ENCODE results near the gene RALB.

Gene RALB

DNA sequence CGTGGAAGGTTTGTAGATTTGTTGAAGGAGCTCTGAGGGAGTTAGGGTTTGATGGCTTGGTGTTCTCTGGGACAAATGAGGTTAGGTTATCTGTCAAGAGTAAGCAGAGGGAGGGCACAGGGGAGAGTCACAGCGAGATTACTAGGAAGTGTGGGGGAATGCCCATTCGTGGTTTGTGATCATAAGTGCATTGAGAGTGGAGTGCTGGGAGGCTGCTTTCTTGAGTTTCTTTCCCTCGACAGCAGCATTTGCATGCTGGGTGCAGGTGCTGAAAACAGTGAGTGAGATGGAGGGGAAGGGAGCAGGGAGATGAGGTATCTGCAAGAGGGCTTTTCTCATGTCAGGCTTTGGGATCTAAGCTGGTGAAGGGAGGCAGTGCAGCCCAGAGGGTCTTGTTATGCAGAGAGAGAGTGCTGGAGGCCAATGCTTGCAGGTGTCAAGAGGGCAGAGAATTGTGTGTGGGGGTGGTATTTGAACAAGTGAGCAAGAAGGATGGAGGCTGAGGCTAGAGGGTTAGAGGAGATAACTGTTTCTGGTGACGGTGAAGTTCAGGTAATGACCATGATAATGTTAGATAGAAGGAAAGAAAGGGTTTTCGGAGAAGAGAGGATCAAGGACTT is 8.8 kb downstream of the RALB start:
- in situ Hi-C loops (cut with HindIII; ENCODE audit: low sequenced_read_pairs) = no loop called here

DNA sequence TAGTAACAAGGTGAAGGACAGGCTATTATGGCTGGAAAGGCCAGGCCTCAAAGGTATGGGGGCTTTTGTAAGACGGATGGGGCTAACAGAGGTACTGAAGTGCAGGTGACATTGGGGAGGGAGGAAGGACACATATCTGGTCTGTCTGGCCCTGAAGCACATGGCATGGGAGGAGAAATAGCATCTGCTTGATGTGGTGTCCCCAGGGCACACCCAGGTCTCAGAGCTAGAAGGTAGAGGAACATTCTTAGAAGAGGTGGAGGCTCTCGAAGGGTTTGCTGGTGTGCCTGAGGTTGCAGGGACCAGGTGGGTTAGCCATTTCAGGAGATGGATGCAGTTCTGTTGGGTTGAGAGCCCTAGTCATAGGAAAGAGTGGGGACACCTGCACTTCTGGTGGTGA is 9.5 kb downstream of the RALB start:
- in situ Hi-C loops (cut with HindIII; ENCODE audit: low sequenced_read_pairs) = no loop called here

DNA sequence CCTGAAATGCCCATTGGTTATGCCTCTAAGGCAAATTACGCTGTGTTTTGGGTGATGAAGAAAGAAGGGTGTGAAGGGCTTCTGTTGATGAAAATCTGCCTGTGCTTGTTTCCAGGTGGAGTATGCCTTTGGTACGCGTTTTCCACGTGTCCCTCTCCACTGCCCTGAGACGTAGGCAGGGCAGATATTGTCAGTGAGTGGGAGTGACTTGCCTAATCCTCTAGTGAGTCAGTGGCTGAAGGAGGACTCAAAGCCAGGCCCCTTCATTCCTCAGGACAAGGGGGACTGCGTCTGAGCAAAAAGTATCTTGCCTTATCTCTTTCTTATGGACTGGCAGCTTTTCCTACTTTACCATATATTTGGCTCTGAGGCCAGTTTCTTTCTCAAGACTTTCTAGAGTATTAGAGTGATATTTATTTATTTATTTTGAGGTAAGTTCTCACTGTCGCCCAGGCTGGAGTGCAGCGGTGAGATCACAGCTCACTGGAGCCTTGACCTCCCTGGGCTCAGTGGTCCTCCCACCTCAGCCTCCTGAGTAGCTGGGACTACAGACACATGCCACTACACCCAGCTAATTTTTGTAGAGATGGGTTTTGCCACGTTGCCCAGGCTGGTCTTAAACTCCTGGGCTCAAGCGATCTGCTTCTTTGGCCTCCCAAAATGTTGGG is 10.2 kb downstream of the RALB start:
- in situ Hi-C loops (cut with HindIII; ENCODE audit: low sequenced_read_pairs) = no loop called here

DNA sequence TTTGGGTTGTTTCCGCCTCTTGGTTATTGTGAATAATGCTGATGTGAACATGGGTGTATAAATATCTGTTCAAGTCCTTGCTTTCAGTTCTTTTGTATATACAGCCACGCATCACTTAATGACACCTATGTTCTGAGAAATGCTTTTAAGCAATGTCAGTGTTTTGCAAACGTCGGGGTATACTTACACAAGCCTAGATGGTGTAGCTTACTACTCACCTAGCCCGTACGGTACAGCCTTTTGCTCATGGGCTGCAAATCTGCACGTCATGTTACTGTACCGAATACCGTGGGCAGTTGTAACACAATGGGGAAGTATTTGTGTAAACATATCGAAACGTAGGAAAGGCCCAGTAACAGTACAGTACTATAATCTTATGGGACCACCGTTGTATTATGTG is 12.4 kb downstream of the RALB start:
- in situ Hi-C loops (cut with HindIII; ENCODE audit: low sequenced_read_pairs) = no loop called here

DNA sequence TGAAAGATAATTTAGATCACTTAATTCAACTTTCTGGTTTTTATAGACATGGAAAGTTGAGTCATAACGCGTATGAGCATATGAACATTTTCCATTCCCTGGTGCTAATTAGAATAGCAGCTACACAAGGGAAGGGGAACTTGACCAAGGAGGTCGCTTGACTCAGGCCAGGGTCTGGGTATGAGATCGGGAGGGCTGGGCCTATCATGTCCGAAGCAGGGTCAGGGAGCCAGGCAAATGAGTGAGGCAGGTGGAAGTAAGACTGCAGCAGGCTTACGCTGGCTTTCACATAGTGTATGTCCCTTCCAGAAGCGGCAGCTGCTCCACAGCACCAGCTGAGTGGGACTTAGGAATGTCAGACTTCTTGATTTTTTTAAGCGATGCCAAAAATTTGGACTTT is 14.7 kb downstream of the RALB start:
- in situ Hi-C loops (cut with HindIII; ENCODE audit: low sequenced_read_pairs) = no loop called here

DNA sequence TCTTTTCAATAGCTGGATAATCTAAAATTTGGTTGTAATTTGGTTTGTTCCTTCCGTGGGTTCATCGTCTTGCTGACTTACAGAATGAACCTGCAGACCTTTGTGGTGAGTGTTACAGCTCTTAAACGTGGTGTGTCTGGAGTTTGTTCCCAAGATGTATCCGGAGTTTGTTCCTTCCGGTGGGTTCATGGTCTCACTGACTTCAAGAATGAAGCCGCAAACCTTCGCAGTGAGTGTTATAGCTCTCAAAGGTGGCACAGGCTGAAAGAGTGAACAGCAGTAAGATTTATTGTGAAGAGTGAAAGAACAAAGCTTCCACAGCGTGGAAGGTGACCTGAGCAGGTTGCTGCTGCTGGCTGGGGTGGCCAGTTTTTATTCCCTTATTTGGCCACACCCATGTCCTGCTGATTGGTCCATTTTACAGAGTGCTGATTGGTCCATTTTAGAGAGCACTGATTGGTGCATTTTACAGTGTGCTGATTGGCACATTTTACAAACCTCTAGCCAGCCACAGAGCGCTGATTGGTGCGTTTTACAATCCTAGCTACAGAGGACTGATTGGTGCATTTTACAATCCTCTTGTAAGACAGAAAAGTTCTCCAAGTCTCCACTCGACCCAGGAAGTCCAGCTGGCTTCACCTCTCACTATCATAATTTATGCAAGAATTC is 16.6 kb downstream of the RALB start:
- in situ Hi-C loops (cut with HindIII; ENCODE audit: low sequenced_read_pairs) = no loop called here

DNA sequence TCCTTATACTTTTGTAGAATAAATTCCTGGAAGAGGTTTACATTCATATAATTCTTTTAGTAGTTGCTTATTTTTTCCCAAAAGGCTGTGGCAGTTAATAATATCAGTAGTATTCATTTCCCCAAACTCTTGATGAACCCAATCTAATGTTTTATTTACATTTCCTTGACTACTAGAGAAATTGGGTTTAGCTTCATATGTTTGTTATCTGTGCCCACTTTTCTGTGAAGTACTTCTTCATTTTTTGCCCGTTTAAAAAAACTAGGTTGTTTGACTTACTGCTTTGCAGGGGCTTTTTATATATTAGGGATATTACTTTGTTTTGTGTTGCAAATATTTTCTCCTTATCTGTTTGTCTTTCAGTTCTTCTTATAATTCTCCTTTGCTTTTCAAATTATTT is 17.2 kb downstream of the RALB start:
- in situ Hi-C loops (cut with HindIII; ENCODE audit: low sequenced_read_pairs) = no loop called here

DNA sequence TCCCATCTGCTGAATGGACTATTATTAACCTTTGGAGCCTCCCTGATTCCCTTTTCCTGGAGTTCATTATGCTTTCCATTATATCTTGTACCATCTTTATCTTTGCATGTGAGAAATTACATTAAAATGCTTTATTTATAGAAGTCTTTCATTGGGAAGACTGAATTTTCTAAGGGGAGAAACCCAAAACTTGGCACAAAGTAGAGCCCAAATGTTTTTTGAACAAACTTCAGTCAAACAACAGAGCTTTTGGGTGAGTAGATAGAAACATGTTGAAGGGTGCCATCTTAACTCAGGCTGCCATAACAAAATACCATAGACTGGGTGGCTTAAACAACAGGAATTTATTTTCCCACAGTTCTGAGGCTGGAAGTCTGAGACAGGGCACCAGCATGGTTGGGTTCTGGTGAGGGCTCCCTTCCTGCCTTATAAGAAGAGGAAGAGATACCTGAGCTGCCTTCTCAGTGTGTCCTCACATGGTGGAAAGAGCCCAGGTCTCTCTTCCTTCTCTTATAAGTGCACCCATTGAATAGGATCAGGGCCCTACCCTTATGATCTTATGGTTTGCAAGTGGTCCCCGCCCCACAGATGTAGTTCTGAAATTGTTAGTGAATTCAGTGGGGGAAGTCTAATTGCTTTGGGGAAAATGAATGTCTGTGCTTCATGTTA is 19.2 kb downstream of the RALB start:
- in situ Hi-C loops (cut with HindIII; ENCODE audit: low sequenced_read_pairs) = no loop called here

DNA sequence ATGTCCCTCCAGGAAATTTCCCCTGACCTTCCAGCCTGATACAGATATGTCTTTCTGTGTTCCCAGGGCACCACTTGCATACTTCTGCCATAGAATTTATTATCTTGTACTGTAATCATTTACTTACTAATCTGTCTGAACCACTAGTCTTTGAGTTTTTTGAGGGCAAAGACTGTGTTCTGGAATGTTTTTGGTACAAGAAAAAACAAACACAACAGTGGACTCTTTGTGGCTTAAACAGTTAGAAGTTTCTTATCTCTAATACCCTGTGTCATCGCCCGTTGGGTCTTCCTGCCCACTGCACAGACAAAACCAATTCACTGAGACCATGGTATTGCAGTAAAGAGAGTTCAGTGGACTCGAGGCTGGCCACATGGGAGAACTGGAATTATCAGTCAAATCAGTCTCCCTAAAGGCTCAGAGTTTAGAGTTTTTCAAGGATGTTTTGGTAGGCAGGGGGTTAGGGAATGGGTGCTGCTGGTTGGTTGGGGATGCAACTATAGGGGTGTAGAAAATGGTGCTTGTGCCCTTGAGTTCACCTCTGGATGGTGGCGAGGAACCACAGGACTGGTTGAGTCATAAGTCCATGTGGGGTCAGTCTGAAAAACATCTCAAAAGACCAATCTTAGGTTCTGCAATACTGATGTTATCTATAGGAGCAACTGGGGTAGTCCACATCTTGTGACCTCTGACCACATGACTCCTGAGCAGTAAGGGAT is 20.3 kb downstream of the RALB start:
- in situ Hi-C loops (cut with HindIII; ENCODE audit: low sequenced_read_pairs) = no loop called here

DNA sequence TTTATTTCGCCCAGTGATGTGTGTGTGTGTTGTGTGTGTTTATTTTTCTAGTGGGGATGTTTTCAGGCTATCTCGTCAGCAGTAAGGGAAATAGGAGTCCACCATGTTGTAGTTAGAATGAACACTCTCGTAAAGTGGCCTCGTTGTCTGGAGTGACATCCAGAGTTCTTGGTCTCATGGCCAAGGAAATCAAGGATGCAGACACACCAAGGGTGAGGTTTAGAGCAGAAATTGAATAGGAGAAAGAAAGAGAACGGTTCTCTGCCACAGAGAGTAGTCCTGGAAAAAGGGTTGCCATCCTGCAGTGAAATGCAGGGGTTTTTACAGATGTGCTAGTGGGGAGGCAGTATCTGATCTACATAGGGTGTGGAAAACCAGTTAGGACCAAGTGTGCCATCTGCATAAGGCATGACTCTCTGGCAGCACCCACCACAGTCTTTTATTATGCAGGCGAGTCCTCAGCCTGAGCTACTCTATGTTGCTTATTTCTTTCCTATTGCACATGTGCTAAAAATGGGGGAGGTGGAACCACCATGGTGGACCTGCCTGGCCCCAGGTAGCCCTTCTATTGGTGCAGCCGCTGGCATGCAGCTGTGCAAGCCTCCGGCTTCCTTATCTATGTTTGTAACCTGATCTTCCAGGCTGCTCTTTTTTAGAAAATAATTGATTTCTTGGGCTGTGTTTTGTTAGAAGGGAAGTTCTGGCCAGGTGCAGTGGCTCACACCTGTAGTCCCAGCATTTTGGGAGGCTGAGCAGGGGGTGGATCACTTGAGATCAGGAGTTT is 23.2 kb downstream of the RALB start:
- in situ Hi-C loops (cut with HindIII; ENCODE audit: low sequenced_read_pairs) = no loop called here

DNA sequence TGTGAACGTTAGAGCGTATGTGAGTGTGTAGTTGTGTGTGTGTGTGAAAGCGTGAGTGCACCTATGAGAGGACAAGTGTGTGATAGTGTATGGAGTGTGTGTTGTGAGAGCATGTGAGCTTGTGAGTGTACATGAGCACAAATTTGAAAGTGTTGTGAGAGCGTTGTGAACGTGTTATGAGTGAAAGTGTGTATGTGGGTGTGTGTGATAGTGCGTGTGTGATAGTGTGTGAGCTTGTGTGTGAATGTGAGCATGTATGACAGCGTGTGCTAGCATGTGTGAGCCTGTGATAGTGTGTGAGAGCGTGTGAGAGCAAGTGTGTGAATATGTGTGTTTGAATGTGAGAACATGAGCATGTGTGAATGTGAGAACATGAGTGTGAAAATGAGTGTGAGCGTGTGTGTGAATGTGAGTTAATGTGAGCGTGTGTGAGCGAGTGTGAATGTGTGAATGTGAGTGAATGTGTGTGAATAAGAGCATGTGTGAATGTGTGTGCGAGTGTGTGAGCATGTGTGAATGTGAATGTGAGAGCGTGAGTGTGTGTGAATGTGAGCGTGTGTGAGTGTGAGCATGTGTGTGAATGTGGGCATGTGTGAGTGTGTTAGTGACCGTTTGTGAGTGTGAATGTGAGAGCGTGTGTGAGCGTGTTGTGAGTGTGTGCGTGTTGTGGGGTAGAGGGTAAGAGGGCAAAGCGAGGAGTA is 25.0 kb downstream of the RALB start:
- in situ Hi-C loops (cut with HindIII; ENCODE audit: low sequenced_read_pairs) = no loop called here

DNA sequence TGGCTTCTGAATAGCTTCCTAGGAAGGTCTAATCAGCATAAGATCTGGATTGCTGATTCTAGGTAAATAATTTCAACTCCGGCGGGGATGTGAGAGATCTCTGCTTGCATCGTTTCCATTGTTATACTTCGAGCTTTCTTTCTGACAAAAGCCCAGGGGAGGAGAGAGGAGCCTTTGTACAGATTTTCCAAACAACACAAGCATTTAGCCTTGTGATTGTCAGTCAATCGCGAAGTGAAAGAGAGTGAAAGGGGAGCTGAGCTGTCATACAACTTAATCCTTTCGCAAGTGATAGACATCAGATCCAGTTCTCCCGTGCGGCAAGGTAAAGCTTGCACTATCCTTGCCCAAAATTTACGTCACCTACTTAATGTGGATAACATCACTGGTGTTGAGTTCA is 26.2 kb downstream of the RALB start:
- in situ Hi-C loops (cut with HindIII; ENCODE audit: low sequenced_read_pairs) = no loop called here

DNA sequence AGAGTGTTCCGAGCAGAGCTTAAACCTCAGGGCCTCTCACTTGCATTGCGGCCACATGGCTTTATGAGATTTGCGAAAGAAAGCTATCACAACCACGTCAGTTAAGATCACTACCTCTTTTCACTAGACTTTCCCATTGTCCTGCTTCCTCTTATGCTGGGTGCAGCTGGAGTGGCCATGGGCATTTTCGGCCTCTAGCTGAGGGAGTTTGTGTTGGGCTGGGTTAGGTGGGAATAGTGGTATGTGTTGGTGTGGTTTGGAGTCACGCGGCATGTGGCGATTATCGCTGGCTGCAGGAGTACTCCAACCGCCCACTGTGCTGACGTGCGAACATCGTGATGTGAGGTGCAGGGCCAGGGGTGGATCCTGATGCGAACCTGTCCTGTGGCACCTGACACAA is 27.1 kb downstream of the RALB start:
- in situ Hi-C loops (cut with HindIII; ENCODE audit: low sequenced_read_pairs) = loop anchor here (5.0 kb wide), 1 partner anchor 32 kb away; no protein-coding TSS in a partner anchor

DNA sequence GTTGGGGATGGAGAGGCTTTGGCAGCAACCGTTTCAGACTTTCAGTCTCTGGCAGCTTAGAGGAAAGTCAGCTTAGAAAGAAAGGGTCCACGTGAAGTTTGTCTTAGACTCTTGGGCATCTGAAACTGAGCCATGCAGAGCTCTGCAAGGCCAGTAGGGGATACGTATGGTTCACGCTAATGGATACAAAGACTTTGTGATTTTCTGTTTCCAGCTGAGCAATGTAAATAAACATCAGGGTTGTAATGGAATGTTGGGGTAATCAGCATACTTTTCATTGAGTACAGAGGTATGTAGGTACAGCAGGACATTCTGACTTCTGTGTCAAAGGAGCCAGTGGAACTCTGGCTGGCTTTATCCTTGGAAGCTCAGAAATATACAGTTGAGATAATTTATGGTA is 31.0 kb downstream of the RALB start:
- in situ Hi-C loops (cut with HindIII; ENCODE audit: low sequenced_read_pairs) = loop anchor here (5.0 kb wide), 1 partner anchor 36 kb away; no protein-coding TSS in a partner anchor

DNA sequence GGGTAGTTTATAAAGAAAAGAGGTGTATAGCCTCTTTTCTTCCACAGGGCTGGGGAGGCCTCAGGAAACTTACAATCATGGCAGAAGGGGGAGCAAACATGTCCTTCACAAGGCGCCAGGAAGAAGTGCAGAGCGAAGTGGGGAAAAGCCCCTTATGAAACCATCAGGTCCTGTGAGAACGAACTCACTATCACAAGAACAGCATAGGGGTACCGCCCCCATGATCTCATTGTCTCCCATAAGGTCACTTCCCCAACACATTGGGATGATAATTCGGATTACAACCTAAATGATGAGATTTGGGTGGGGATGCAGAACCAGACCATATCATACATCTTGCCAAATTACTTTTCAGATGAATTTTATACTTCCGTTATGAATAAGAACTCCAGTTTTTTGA is 32.4 kb downstream of the RALB start:
- in situ Hi-C loops (cut with HindIII; ENCODE audit: low sequenced_read_pairs) = no loop called here

DNA sequence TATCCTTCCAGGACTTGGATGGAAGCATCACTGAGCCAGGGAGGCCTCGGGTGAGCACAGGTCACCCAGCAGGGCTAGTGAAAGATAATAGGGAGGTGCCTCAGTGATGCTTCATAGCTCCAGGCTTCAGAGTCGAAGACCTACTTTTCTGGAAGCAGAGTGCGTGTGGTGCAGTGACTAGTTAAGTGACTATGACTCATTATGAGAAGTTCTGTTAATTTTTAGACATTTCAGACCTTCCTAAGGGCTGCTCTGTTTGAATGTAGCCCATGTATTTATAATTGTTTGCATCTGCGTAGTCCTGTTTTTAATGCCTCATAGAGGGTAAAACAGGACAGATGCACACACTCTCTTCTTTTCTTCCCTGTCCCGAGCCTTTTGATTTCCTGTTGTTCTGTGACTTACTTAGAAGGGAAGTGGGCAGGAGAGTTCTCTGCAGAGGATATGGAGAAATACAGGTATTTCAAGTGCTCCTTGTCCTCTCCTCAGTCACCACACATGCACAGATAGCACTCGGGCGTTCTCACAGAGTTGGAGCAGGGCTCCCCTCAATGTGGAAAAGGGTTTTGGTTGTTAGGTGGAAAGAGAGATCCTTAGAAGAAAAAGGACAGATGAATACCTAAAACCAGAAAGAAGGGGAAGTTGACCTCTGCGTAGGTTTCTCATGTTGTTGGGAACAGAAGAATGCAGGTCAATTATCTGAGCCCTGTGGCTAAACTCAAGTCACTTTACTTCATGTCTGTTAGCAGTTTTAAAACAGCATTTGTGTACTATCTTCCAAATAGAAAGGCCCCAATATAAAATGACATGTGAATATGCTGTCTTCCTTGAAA is 34.7 kb downstream of the RALB start:
- in situ Hi-C loops (cut with HindIII; ENCODE audit: low sequenced_read_pairs) = no loop called here

DNA sequence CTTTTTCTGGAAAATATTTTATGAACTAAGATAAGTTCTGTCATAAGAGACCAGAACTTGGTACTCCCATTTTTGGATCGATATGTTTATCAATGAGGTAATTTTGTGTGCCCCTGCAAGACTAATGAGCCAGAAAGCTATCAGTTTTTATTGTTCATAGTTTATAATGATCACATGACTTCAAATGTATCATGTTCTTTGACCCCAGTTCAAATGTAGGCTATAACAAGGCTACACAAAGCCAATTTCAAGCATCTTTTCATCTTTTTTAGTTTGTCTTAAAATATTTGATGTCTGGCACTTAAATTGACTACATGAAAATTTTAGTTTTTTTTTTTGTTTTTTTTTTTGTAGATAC is 35.3 kb downstream of the RALB start:
- in situ Hi-C loops (cut with HindIII; ENCODE audit: low sequenced_read_pairs) = no loop called here

DNA sequence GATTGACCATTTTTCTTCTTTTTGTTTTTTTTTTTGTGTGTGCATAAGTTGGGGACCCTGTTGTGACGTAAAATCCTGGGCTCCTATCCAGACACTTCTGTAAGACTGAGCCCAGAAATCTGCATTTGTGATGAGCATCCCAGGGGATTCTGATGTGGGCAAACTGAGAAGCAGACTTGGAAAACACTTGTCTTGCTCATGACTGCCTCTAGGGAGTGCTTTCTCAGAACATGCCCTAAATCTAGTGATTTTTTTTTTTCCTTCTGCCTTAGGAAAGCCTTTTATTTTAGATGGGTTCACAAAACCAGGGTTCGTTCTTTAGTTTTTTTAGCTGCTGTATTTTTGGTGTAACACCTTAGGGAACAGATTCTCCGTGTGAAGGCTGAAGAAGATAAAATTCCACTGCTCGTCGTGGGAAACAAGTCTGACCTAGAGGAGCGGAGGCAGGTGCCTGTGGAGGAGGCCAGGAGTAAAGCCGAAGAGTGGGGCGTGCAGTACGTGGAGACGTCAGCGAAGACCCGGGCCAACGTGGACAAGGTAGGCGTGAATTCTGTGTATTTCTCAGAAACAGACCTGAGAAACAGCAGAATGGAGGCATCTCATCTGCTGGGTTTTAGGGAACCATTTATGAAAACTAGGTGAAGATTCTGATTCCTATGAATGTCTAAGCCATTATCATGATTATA is 36.7 kb downstream of the RALB start:
- in situ Hi-C loops (cut with HindIII; ENCODE audit: low sequenced_read_pairs) = no loop called here

Data from endothelial cell of hepatic sinusoid (primary cell).